IPS-NIHi7 (cell line): Measurements from ENCODE around the gene NOXO1.
"Not testable (repeated sequence)": the region's sequence is repeated elsewhere in the genome, so short reads cannot be mapped to it uniquely, and the experiment has no call there.

Source experiments
- DNase-seq: peaks from one replicate; pipeline ENCODE4 v3.0.0; 2012; ENCODE audit warnings: mixed read lengths; ENCODE audit errors: extremely low spot score

NOXO1 gene

DNA sequence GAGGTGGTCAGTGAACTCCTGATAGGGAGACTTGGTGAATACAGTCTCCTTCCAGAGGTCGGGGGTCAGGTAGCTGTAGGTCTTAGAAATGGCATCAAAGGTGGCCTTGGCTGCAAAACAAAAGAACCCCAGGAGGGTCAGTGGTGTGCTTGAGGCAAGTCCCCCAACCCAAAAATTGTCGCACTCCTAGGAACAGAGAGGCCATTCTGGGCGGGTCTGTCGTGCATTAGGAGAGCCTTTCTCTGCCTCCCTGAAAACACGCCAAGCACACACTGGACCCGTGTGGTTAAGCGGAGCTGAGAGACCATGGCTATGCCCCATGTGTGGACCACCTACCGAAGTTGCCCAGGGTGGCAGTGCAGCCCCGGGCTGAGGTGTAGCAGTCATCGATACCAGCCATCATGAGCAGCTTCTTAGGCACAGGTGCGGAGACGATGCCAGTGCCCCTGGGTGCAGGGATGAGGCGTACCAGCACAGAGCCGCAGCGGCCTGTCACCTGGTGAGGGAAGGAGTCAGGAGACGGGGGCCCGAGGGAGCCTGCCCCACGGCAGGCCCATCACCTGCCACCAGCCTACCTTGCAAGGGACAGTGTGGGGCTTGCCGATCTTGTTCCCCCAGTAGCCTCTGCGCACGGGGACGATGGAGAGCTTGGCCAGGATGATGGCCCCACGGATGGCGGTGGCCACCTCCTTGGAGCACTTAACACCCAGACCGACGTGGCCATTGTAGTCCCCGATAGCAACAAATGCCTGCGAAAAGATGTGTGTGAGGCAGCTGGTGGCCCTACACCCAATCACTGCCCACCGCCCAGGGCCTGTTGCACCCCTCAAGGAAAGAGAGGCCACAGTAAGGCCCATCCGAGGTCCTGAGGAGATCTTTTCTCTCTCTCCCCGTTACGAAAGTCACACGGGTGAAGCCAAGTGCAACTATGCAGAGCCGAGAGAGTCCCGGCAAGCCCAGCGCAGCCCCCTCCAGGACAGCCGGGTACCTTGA is 18.8 kb downstream of the NOXO1 start:
- DNase-seq, result not testable (repeated sequence)

GRCh38 chr16:1961651-1962067 is 19.6 kb downstream of the NOXO1 start:
- DNase-seq, result no peak

- DNase-seq, result no peak
These were observed 20.3 kb downstream of the NOXO1 start for GRCh38 chr16:1960665-1961630.

- peak; percentile 85 for DNase-seq
These were observed 21.8 kb downstream of the NOXO1 start, which contains the start of gene NDUFB10 for GRCh38 chr16:1959269-1960039. TSS of gene NDUFB10 (plus strand) at chr16:1959538. CDS start at chr16:1959625, 87 bp downstream.

- no peak for DNase-seq
These were observed 22.5 kb downstream of the NOXO1 start for GRCh38 chr16:1958715-1959268.

DNA sequence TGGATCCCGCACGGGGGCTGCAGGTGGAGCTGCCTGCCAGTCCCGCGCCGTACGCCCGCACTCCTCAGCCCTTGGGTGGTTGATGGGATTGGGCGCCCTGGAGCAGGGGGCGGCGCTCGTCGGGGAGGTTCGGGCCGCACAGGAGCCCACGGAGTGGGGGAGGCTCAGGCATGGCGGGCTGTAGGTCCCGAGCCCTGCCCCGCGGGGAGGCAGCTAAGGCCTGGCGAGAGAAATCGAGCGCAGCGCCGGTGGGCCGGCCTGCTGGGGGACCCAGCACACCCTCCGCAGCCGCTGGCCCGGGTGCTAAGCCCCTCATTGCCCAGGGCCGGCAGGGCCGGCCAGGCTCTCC is 23.2 kb downstream of the NOXO1 start:
- not testable (repeated sequence) for DNase-seq

- DNase-seq, result not testable (repeated sequence)
These were observed 23.7 kb downstream of the NOXO1 start for GRCh38 chr16:1957434-1958142.

DNA sequence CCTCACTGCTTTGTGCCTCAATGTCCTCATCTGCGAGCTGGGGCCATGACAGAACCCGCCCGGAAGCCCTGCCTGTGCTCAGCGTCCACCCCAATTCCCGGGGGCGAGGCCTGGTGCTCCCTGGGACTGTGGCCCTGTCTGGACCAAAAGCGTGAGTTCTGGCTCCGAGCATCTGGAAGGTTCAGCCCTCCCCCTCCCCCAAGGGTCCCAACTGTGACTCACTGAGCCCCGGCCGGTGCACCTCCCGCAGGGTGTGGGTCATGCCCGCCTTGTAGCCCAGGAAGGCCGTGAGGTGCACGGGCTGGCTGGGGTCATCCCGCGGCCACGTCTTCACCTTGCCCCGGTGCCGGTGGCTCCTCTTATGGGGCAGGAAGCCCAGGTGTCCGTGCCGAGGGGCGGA is 27.5 kb downstream of the NOXO1 start:
- DNase-seq, result no peak

DNA sequence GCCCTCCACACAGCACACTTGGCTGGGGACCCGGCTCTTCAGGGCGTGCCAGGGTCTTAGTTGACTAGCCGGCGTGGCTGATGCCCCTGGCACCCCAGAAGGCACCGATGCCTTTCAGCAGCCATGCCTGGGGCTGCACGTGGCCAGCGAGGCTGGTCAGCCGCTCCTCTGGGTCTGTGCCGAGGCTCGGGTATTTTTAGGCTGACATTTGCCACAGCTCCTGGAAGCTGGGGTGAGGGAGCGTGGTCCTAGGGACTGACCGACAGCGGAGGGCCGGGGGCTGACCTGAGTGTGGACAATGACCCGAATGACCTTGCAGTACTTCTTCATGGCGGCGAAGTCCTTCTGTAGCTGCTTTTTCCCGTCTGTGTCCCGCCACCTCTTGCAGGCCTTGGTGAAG is 30.7 kb downstream of the NOXO1 start:
- no peak for DNase-seq

DNA sequence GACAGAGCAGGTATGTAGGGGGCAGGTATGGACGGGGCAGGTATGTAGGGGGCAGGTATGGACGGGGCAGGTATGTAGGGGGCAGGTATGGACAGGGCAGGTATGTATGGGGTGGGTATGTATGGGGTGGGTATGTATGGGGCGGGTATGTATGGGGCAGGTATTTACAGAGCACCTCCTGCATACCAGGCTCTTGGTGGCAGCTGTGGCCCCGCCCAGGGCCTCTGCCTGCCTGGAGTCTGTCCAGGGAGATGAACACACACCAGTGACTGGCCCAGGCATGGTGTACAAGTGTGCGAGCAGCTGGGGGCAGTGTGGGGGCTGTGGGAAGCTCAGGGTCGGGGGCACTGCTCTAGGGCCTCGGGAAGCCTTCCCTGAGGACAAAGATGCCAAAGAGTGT is 31.2 kb downstream of the NOXO1 start:
- DNase-seq, result no peak

- no peak for DNase-seq
These were observed 31.8 kb downstream of the NOXO1 start for GRCh38 chr16:1949507-1949906.

DNA sequence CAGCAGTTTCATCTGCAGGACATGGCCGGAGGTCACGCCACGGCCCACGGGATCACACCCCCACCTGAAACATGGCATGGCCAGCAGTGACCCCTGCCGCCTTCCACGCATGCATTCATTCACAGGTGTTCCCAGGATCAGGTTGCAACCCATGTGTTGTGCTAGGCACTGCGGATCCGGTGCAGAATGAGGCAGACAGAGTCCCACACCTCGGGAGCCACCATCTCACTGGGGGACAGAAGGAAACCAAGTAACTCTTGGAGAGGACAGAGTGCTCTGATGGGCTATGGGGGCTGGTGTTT is 33.9 kb downstream of the NOXO1 start:
- DNase-seq, result no peak

DNA sequence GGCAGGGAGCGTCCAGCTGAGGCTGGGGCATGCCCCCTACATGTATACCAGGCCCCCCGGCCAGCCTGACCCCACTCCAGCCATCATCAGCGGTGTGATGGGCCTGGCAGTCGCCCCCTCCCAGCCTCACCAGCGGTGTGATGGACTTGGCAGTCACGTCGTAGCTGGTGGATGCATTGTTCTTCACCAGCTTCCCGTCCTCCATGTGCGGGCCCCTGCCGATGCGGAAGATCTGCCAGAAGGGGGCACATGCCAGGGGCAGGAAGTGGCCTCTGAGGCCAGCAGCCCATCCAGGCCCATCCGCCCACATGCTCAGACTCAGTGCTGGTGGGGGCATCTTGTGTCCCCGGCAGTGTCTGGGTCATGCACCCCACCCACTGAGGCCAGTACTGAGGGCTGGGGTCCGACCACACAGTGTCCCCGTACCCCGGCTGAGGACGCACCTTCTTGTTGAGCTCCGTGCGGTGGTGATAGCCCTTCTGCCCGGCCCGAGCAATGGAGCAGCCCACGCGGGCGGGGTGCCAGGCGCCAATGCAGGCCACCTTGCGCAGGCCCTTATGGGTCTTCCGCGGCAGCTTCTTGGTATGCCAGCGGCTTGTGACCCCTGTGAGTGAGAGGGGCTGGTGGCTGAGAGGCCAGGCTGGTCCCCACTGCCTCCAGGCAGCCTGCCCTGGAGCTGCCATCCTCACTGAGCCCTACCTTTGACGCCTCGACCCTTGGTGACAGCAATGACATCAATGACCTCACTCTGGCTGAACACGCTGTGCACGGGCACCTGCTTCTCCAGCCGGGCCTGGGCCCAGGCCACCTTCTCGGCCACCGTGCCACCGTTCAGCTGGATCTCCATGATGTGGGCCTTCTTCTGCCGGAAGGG is 34.5 kb downstream of the NOXO1 start:
- DNase-seq, result no peak

- DNase-seq, result no peak
These were observed 35.5 kb downstream of the NOXO1 start for GRCh38 chr16:1945559-1946391.

- DNase-seq, result no peak
These were observed 36.6 kb downstream of the NOXO1 start for GRCh38 chr16:1944612-1945199.

- peak; percentile 100 for DNase-seq
These were observed 38.2 kb downstream of the NOXO1 start, which contains the start of gene MSRB1 for GRCh38 chr16:1942810-1943726. TSS of gene MSRB1 (minus strand) at chr16:1943199. CDS start at chr16:1943156, 43 bp downstream.
